ENCODE results near the gene OR2B2.

- TF ChIP-seq CTCF (IDR thresholded peaks at IDR 0.05) (no peak), SMAD3 (CRISPR knock-in tag; IDR thresholded peaks at IDR 0.05; ENCODE audit: borderline replicate concordance) (no peak), ATF6 (CRISPR knock-in tag; IDR thresholded peaks at IDR 0.05) (no peak), E2F5 (CRISPR knock-in tag; IDR thresholded peaks at IDR 0.05) (peak; percentile 49; the same call in 1 of the 2 replicates), USF2 (CRISPR knock-in tag; IDR thresholded peaks at IDR 0.05) (no peak), ZNF425 (CRISPR knock-in tag; conservative IDR thresholded peaks at IDR 0.05) (no peak), E2F4 (CRISPR knock-in tag; IDR thresholded peaks at IDR 0.05; ENCODE audit: borderline replicate concordance, low read depth) (0 out of 2 replicates have a peak, but pooled peaks have one; percentile 44), NR2C2 (CRISPR knock-in tag; IDR thresholded peaks at IDR 0.05) (no peak), CBFB (CRISPR knock-in tag; IDR thresholded peaks at IDR 0.05; ENCODE audit: low read depth) (no peak), IRF2 (CRISPR knock-in tag; IDR thresholded peaks at IDR 0.05; ENCODE audit: borderline replicate concordance, low read depth) (no peak)
Observed at GRCh38 chr6:27871924-27872638, 40.1 kb downstream of the OR2B2 start.

All from WTC11 (cell line).